Stimulated activated CD4-positive, alpha-beta T cell treated with anti-CD3 and anti-CD28 coated beads, Interleukin-4, amount 100 ng/mL, for 4 hours (primary cell): ENCODE data around the gene IL10.
"Not testable (repeated sequence)": the region's sequence is repeated elsewhere in the genome, so short reads cannot be mapped to it uniquely, and the experiment has no call there.

Experiments
- DNase-seq, 2 experiments: peaks; one replicate each; pipeline ENCODE4 v3.0.0-alpha.2; 2020

The IL10 gene

GRCh38 chr1:206762741-206763364 is 9.4 kb downstream of the IL10 start:
- DNase-seq = not testable (repeated sequence)

GRCh38 chr1:206761159-206761768 is 11.0 kb downstream of the IL10 start:
- DNase-seq = no peak

- no peak for DNase-seq
These were observed 11.7 kb downstream of the IL10 start for GRCh38 chr1:206760590-206760989.

- peak in 1 of 2 experiments; percentile 46 for DNase-seq
These were observed 14.6 kb downstream of the IL10 start for GRCh38 chr1:206757524-206758266.

- no peak for DNase-seq
These were observed 18.3 kb downstream of the IL10 start for GRCh38 chr1:206754011-206754410.

GRCh38 chr1:206753141-206753540 is 19.2 kb downstream of the IL10 start:
- no peak for DNase-seq

- DNase-seq = no peak
These were observed 19.8 kb downstream of the IL10 start for GRCh38 chr1:206752481-206752880.

GRCh38 chr1:206751891-206752290 is 20.4 kb downstream of the IL10 start:
- no peak for DNase-seq

- no peak for DNase-seq
These were observed 23.8 kb downstream of the IL10 start for GRCh38 chr1:206748348-206749030.

GRCh38 chr1:206745301-206745700 is 27.0 kb downstream of the IL10 start:
- DNase-seq = no peak

GRCh38 chr1:206744683-206745082 is 27.6 kb downstream of the IL10 start:
- DNase-seq = no peak

- DNase-seq = no peak
These were observed 29.4 kb downstream of the IL10 start for GRCh38 chr1:206742719-206743383.

GRCh38 chr1:206741142-206741701 is 31.1 kb downstream of the IL10 start:
- DNase-seq = no peak

- DNase-seq = no peak
These were observed 32.8 kb downstream of the IL10 start for GRCh38 chr1:206739411-206740076.

GRCh38 chr1:206738370-206739366 is 33.6 kb downstream of the IL10 start:
- DNase-seq = no peak

GRCh38 chr1:206737729-206738201 is 34.5 kb downstream of the IL10 start:
- DNase-seq = no peak

GRCh38 chr1:206736878-206737728 is 35.2 kb downstream of the IL10 start:
- peak in 1 of 2 experiments; percentile 70 for DNase-seq

GRCh38 chr1:206735553-206736031 is 36.7 kb downstream of the IL10 start:
- no peak for DNase-seq

GRCh38 chr1:206734499-206735142 is 37.7 kb downstream of the IL10 start:
- peak; percentile 70 to 81 for DNase-seq
